Fibroblast of lung (primary cell): Measurements from ENCODE around the gene TANC1. TPM values are rescaled to one million over a fixed set of nuclear protein-coding genes. Genes with fewer than 3 reads are reported as not detected.

Experiments
- DNase-seq, 2 donors: peaks; one replicate each; pipeline versions ENCODE4 v3.0.0 to v3.0.0-alpha.2; 2010; ENCODE audit warnings: low read depth in 2 of 2
- H2AFZ ChIP-seq: 2 replicates; pipeline ENCODE4 v1.5.1; 2012; ENCODE audit warnings: low read length, control low read depth, inconsistent platforms
- H3K27ac ChIP-seq: 2 replicates; pipeline ENCODE4 v1.5.1; 2011; ENCODE audit warnings: low read length, control low read depth; ENCODE audit not compliant: insufficient read depth
- H3K27me3 ChIP-seq: 2 replicates; pipeline ENCODE4 v1.5.1; 2011; ENCODE audit warnings: mild to moderate bottlenecking, low read length; ENCODE audit not compliant: control insufficient read depth, insufficient read depth
- H3K36me3 ChIP-seq: 2 replicates; pipeline ENCODE4 v1.5.1; 2011; ENCODE audit warnings: low read length; ENCODE audit not compliant: control insufficient read depth, insufficient read depth
- H3K4me1 ChIP-seq: 2 replicates; pipeline ENCODE4 v1.5.1; 2011; ENCODE audit warnings: low read length; ENCODE audit not compliant: control insufficient read depth, insufficient read depth; ENCODE audit errors: extremely low read depth
- H3K4me2 ChIP-seq: 2 replicates; pipeline ENCODE4 v1.5.1; 2011; ENCODE audit warnings: low read length, control low read depth; ENCODE audit not compliant: insufficient read depth; ENCODE audit errors: extremely low read depth
- H3K4me3 ChIP-seq, 4 experiments: fragments of 200-600 bp in 1 of 4; sonication (generic) in 1 of 4; replicated peaks in 1 of 4; 2 replicates each; pipeline ENCODE4 v1.5.1; 2011 to 2016; ENCODE audit warnings: low read length in 4 of 4, low read depth in 3 of 4, mild to moderate bottlenecking in 3 of 4, control low read depth in 2 of 4, inconsistent platforms in 1 of 4, mixed read lengths in 1 of 4; ENCODE audit not compliant: insufficient read depth in 1 of 4; ENCODE audit errors: control extremely low read depth in 1 of 4
- H3K79me2 ChIP-seq: 2 replicates; pipeline ENCODE4 v1.5.1; 2012; ENCODE audit warnings: mild to moderate bottlenecking, low read length, inconsistent platforms; ENCODE audit not compliant: control insufficient read depth, insufficient read depth
- H3K9ac ChIP-seq: 2 replicates; pipeline ENCODE4 v1.5.1; 2011; ENCODE audit warnings: mild to moderate bottlenecking, low read length, control low read depth; ENCODE audit not compliant: insufficient read depth
- H3K9me3 ChIP-seq: 2 replicates; pipeline ENCODE4 v1.5.1; 2012; ENCODE audit warnings: low read depth, low read length; ENCODE audit not compliant: control insufficient read depth, insufficient read depth
- H4K20me1 ChIP-seq: 2 replicates; pipeline ENCODE4 v1.5.1; 2011; ENCODE audit warnings: low read length; ENCODE audit not compliant: control insufficient read depth, insufficient read depth; ENCODE audit errors: extremely low read depth
- EZH2 ChIP-seq: IDR thresholded peaks from 2 replicates; pipeline ENCODE4 v1.5.1; 2012; ENCODE audit warnings: low read length, control low read depth, mild to moderate bottlenecking; ENCODE audit errors: missing control alignments
- polyA plus RNA-seq, 2 donors: library from polyadenylated mRNA; depleted of rRNA in 1 of 2; stranded (reverse) in 1 of 2; unstranded in 1 of 2; fragments of >200 nt; gene quantifications; 2 replicates each; pipeline ENCODE4 v1.2.1, GENCODE V29; 2011 to 2012; ENCODE audit warnings: missing spikeins in 1 of 2
- total RNA-seq: library from RNA; depleted of rRNA; stranded (reverse); fragments of >200 nt; gene quantifications from 2 replicates; pipeline ENCODE4 v1.2.1, GENCODE V29; 2014
- TF ChIP-seq, protein P1 (sequence below), 2 donors: IDR thresholded peaks in 1 of 2; conservative IDR thresholded peaks in 1 of 2; 1 replicate in 1 of 2; 2 replicates in 1 of 2; pipeline ENCODE4 v1.5.1; 2011 to 2012; ENCODE audit warnings: low read length in 2 of 2, control low read depth in 1 of 2, inconsistent platforms in 1 of 2, low read depth in 1 of 2, mild to moderate bottlenecking in 1 of 2

The TANC1 gene
- total and polyA plus RNA-seq, 2 donors (not counting 1 experiment from before 2014, with no cell fraction given): 32.7 to 41.9 TPM

DNA sequence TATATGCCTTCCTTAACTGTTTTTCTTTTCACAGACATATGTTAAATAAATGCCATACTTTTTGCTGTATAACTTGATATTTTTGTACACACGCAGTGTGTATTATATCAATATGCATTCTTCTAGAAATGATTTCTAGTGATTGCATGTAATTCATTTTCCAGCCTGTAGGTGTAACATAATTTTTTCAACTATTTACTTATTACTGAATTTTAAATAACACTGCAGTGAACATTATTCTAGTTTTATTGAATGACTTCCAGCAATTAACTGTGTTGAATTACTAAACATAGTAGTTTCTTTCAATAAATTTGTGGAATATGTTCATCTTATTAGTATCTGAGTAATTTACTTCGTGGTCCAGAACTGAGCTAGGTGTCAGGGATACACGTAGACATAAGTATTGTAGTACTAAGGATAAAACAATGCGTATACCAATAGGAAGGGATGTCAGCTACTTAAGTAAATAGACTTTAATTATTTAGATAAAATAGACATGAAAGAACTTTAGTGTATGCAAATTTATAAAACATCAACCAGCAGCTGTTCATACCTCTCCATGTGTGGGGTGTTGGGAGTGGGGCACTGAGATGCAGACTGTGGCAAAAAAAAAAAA, 28.0 kb downstream of the TANC1 start:
- Histone ChIP-seq H3K79me2 (peaks cover 39% of the 10 kb centered on the region), H2AFZ (no peak overlapping the region), H3K4me1 (peaks cover 20% of the 10 kb centered on the region), H3K4me2 (no peak overlapping the region), H3K27ac (no peak overlapping the region), H3K27me3 (no peaks in the 10 kb centered on the region), H3K9ac (no peak overlapping the region), H3K36me3 (no peaks in the 10 kb centered on the region), H3K4me3 (no peak overlapping the region), H4K20me1 (no peaks in the 10 kb centered on the region), H3K9me3 (no peaks in the 10 kb centered on the region)
- TF ChIP-seq, protein P1, sequence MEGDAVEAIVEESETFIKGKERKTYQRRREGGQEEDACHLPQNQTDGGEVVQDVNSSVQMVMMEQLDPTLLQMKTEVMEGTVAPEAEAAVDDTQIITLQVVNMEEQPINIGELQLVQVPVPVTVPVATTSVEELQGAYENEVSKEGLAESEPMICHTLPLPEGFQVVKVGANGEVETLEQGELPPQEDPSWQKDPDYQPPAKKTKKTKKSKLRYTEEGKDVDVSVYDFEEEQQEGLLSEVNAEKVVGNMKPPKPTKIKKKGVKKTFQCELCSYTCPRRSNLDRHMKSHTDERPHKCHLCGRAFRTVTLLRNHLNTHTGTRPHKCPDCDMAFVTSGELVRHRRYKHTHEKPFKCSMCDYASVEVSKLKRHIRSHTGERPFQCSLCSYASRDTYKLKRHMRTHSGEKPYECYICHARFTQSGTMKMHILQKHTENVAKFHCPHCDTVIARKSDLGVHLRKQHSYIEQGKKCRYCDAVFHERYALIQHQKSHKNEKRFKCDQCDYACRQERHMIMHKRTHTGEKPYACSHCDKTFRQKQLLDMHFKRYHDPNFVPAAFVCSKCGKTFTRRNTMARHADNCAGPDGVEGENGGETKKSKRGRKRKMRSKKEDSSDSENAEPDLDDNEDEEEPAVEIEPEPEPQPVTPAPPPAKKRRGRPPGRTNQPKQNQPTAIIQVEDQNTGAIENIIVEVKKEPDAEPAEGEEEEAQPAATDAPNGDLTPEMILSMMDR (conservative IDR thresholded peaks at IDR 0.05 in 1 of 2, IDR thresholded peaks at IDR 0.05 in 1 of 2; ENCODE audit: low read depth in 1 of 2, low read length in 2 of 2): no peak
- no peak for TF ChIP-seq EZH2
- DNase-seq: no peak

DNA sequence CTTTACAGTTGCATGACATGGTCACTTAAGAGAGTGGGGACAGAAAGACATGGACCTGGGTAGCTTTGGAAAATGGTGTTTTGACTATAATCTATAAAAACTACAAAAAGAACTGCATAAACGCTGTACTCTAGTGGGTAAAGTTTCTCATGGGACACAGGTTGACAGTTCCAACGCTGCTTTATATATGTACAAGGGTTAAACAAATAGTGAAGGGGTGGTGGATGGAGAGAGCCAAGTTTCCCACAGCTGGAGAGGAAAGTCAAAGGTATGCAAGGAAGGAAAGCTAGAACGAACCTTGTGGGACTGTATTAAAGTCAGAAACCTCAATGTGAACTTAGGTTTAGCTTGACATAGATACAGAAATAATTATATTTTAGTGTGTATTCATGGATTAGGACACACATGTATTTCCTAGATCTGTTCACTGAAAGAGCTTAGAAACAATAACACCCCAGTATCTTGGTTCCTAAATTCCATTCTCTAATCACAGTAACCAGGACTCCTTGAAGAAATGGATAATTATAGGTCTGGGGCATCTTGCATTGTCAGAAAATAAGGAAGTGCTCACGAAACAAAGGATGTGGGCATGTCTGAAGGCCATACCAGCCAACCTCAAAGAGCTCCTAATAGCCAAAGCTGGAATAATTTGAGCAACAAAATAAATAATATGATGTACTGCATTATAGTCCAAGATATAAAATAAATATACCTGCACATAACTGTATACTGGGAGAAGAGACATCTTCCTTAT, 28.8 kb downstream of the TANC1 start:
- H3K9ac ChIP-seq: no peak overlapping the region
- H3K4me3 ChIP-seq: no peak overlapping the region
- no peak overlapping the region for H3K4me2 ChIP-seq
- no peaks in the 10 kb centered on the region for H3K27me3 ChIP-seq
- H3K9me3 ChIP-seq: no peaks in the 10 kb centered on the region
- H3K36me3 ChIP-seq: peaks cover 1% of the 10 kb centered on the region
- DNase-seq: no peak
- H2AFZ ChIP-seq: no peak overlapping the region
- peaks cover 37% of the 10 kb centered on the region for H3K79me2 ChIP-seq
- no peak overlapping the region for H3K27ac ChIP-seq
- peaks cover 20% of the 10 kb centered on the region for H3K4me1 ChIP-seq
- H4K20me1 ChIP-seq: no peaks in the 10 kb centered on the region
- TF ChIP-seq, protein P1 (conservative IDR thresholded peaks at IDR 0.05 in 1 of 2, IDR thresholded peaks at IDR 0.05 in 1 of 2; ENCODE audit: low read depth in 1 of 2, low read length in 2 of 2): no peak
- no peak for TF ChIP-seq EZH2

DNA sequence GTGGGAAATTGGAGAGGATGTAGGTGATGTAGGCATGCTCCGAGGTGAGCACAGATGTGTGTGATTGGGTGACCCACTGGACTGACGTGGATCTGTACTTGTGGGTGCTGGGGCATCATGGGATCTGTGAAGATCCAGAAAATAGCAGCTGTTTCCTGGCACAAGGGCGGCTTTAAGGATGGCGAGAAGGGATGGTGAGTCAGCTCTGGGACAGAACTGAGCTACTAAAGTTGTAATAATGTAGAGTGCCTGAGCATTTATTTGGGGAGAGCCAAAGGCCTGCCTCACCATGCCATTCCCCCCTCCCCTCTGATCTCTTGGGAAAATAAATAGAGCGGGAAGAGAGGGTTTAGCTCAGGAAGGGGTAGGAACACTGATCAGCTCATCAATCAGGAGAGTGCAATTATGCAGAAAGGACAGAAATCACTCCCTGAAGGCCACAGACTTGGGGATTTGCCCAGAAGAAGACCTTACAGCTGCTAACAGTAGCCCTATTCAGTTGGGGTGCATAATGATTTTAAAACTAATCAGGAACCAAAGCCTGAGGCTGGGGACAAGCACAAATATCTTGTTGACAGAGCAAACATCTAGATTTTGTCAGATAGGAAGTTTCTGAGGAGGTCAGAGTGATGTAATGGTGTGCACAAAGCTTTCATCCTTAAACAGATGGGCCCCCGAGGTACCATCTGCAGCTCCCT, 30.3 kb downstream of the TANC1 start:
- no peaks in the 10 kb centered on the region for H3K27me3 ChIP-seq
- peaks cover 1% of the 10 kb centered on the region for H3K36me3 ChIP-seq
- peak overlapping the region in 1 of 4 experiments; percentile 3 for H3K4me3 ChIP-seq
- no peaks in the 10 kb centered on the region for H3K9me3 ChIP-seq
- H3K9ac ChIP-seq: no peak overlapping the region
- DNase-seq: peak; percentile 87 to 91
- H2AFZ ChIP-seq: no peak overlapping the region
- peak overlapping the region; percentile 55 for H3K27ac ChIP-seq
- H3K4me2 ChIP-seq: peak overlapping the region; percentile 11
- peaks cover 30% of the 10 kb centered on the region for H3K79me2 ChIP-seq
- no peaks in the 10 kb centered on the region for H4K20me1 ChIP-seq
- peaks cover 22% of the 10 kb centered on the region for H3K4me1 ChIP-seq
- TF ChIP-seq, protein P1 (conservative IDR thresholded peaks at IDR 0.05 in 1 of 2, IDR thresholded peaks at IDR 0.05 in 1 of 2; ENCODE audit: low read depth in 1 of 2, low read length in 2 of 2): no peak
- TF ChIP-seq EZH2: no peak
